GM23338 (cell line): ENCODE data around the gene MYCBPAP. TPM values are rescaled to one million over a fixed set of nuclear protein-coding genes. Genes with fewer than 3 reads are reported as not detected.

Experiments used
- ATAC-seq: fragments of 200-7000 bp; cut with Tn5 transposase; 3 replicates; pipeline ENCODE4 v1.9.1; 2020
- DNase-seq: peaks from one replicate; pipeline ENCODE4 v3.0.0-alpha.2; 2015; ENCODE audit warnings: low spot score
- H2AFZ ChIP-seq: fragments of 200-600 bp; sonication (generic); 2 replicates; pipeline ENCODE4 v1.8.0; 2016; ENCODE audit warnings: antibody characterized with exemption, mild to moderate bottlenecking, moderate library complexity
- H3F3A ChIP-seq: fragments of 200-600 bp; sonication (generic); replicated peaks from 2 replicates; pipeline ENCODE4 v1.8.0; 2017; ENCODE audit warnings: antibody characterized with exemption, mixed run types, low read depth
- H3K27ac ChIP-seq: fragments of 200-600 bp; sonication (generic); 2 replicates; pipeline ENCODE4 v1.6.1; 2016; ENCODE audit warnings: low read depth
- H3K27me3 ChIP-seq: fragments of 200-600 bp; sonication (generic); 2 replicates; pipeline ENCODE4 v1.8.0; 2016; ENCODE audit warnings: mild to moderate bottlenecking, mixed run types, moderate library complexity; ENCODE audit not compliant: insufficient read depth
- H3K36me3 ChIP-seq: fragments of 200-600 bp; sonication (generic); 2 replicates; pipeline ENCODE4 v1.8.0; 2016; ENCODE audit warnings: mild to moderate bottlenecking; ENCODE audit not compliant: insufficient read depth
- H3K4me1 ChIP-seq: fragments of 200-600 bp; sonication (generic); 2 replicates; pipeline ENCODE4 v1.8.0; 2016; ENCODE audit warnings: mild to moderate bottlenecking, moderate library complexity; ENCODE audit not compliant: insufficient read depth
- H3K4me2 ChIP-seq: fragments of 200-600 bp; sonication (generic); 2 replicates; pipeline ENCODE4 v1.7.1; 2017; ENCODE audit warnings: mixed run types
- H3K4me3 ChIP-seq: fragments of 200-600 bp; sonication (generic); 2 replicates; pipeline ENCODE4 v1.6.1; 2016; ENCODE audit warnings: mixed run types
- H3K79me2 ChIP-seq: fragments of 200-600 bp; sonication (generic); replicated peaks from 2 replicates; pipeline ENCODE4 v1.8.0; 2017; ENCODE audit warnings: mild to moderate bottlenecking; ENCODE audit not compliant: insufficient read depth
- H3K9me2 ChIP-seq: fragments of 200-600 bp; sonication (generic); 2 replicates; pipeline ENCODE4 v1.8.0; 2017; ENCODE audit not compliant: insufficient read depth
- H4K20me1 ChIP-seq: fragments of 200-600 bp; sonication (generic); replicated peaks from 2 replicates; pipeline ENCODE4 v1.8.0; 2017; ENCODE audit warnings: mild to moderate bottlenecking; ENCODE audit not compliant: insufficient read depth
- H3K27ac Mint-ChIP-seq: 2 replicates; pipeline ENCODE4 v1.8.0; 2020; ENCODE audit warnings: inconsistent platforms, mild to moderate bottlenecking, moderate library complexity, mixed read lengths
- H3K27me3 Mint-ChIP-seq: 3 replicates; pipeline ENCODE4 v1.8.0; 2022; ENCODE audit warnings: low read depth, mild to moderate bottlenecking, moderate library complexity, mixed read lengths, inconsistent platforms; ENCODE audit not compliant: insufficient read depth, poor library complexity
- H3K36me3 Mint-ChIP-seq: 3 replicates; pipeline ENCODE4 v1.8.0; 2021; ENCODE audit warnings: low read depth, mild to moderate bottlenecking, inconsistent platforms, moderate library complexity, mixed read lengths
- H3K4me1 Mint-ChIP-seq: 3 replicates; pipeline ENCODE4 v1.8.0; 2020; ENCODE audit warnings: mild to moderate bottlenecking, inconsistent platforms, mixed read lengths
- H3K4me3 Mint-ChIP-seq: 3 replicates; pipeline ENCODE4 v1.8.0; 2021; ENCODE audit warnings: moderate library complexity, mild to moderate bottlenecking, inconsistent platforms, mixed read lengths
- H3K9me3 Mint-ChIP-seq: 3 replicates; pipeline ENCODE4 v1.8.0; 2020; ENCODE audit warnings: moderate library complexity, mild to moderate bottlenecking, inconsistent platforms, mixed read lengths
- CREB1 ChIP-seq: fragments of 250-450 bp; sonication (Bioruptor Pico); IDR thresholded peaks from 2 replicates; pipeline ENCODE4 v1.5.0; 2020; ENCODE audit warnings: low read depth, mild to moderate bottlenecking, moderate library complexity
- CTCF ChIP-seq, 2 experiments: fragments of 200-600 bp in 1 of 2; sonication (generic) in 1 of 2; conservative IDR thresholded peaks; 2 replicates each; pipeline versions ENCODE4 v1.5.1 to v1.6.1; 2016 to 2017; ENCODE audit warnings: antibody characterized with exemption in 2 of 2, low read depth in 2 of 2, mild to moderate bottlenecking in 2 of 2, moderate library complexity in 1 of 2
- ETS1 ChIP-seq: IDR thresholded peaks from 2 replicates; pipeline ENCODE4 v1.6.1; 2016; ENCODE audit warnings: antibody characterized with exemption
- EZH2phosphoT487 ChIP-seq: fragments of 200-600 bp; sonication (generic); IDR thresholded peaks from one replicate; pipeline ENCODE4 v1.8.1; 2018; ENCODE audit warnings: antibody characterized with exemption; ENCODE audit not compliant: unreplicated experiment
- JUNB ChIP-seq: IDR thresholded peaks from one replicate; pipeline ENCODE4 v1.6.1; 2016; ENCODE audit warnings: antibody characterized with exemption; ENCODE audit not compliant: unreplicated experiment
- NANOG ChIP-seq: IDR thresholded peaks from 2 replicates; pipeline ENCODE4 v1.6.1; 2016; ENCODE audit warnings: antibody characterized with exemption, borderline replicate concordance
- POLR2AphosphoS5 ChIP-seq: IDR thresholded peaks from 2 replicates; pipeline ENCODE4 v1.6.1; 2016; ENCODE audit warnings: antibody characterized with exemption, low read depth
- REST ChIP-seq: IDR thresholded peaks from one replicate; pipeline ENCODE4 v1.6.1; 2018; ENCODE audit warnings: antibody characterized with exemption; ENCODE audit not compliant: unreplicated experiment
- STAT1 ChIP-seq: IDR thresholded peaks from one replicate; pipeline ENCODE4 v1.6.1; 2016; ENCODE audit warnings: antibody characterized with exemption; ENCODE audit not compliant: unreplicated experiment
- ZNF331 ChIP-seq: fragments of 250-450 bp; sonication (Bioruptor Pico); IDR thresholded peaks from 2 replicates; pipeline ENCODE4 v1.5.0; 2020; ENCODE audit warnings: low read depth, mild to moderate bottlenecking, moderate library complexity
- polyA plus RNA-seq: library from polyadenylated mRNA; unstranded; fragments of >200 nt; fragmentation: Nextera tagmentation; extraction: Ambion mirVana; gene quantifications from 2 replicates; pipeline ENCODE4 v1.2.1, GENCODE V29; 2016
- total RNA-seq: library from RNA; depleted of rRNA; stranded (reverse); fragments of >200 nt; shearing (Covaris generic); gene quantifications from 2 replicates; pipeline ENCODE4 v1.2.3, GENCODE V29; 2014

Gene MYCBPAP
- total and polyA plus RNA-seq, 2 experiments from 2014 or later: 0.63 to 1.7 TPM

- Mint-ChIP-seq H3K4me1 (peaks cover 14% of the 10 kb centered on the region), H3K27ac (no peak overlapping the region), H3K4me3 (no peak overlapping the region), H3K27me3 (peaks cover 20% of the 10 kb centered on the region), H3K36me3 (no peaks in the 10 kb centered on the region; the same call in 2 of the 3 replicates), H3K9me3 (no peaks in the 10 kb centered on the region)
- H3K9me2 ChIP-seq: no peaks in the 10 kb centered on the region
- no peak overlapping the region for H3K4me3 ChIP-seq
- no peak overlapping the region for H3K4me2 ChIP-seq
- TF ChIP-seq EZH2phosphoT487 (no peak), POLR2AphosphoS5 (no peak), STAT1 (no peak), CTCF (conservative IDR thresholded peaks at IDR 0.05; ENCODE audit: low read depth in 2 of 2) (no peak), NANOG (no peak), ETS1 (no peak), CREB1 (CRISPR knock-in tag) (no peak), REST (no peak), JUNB (no peak), ZNF331 (CRISPR knock-in tag) (no peak)
- no peak overlapping the region for H2AFZ ChIP-seq
- peaks cover 26% of the 10 kb centered on the region for H3K27me3 ChIP-seq
- no peaks in the 10 kb centered on the region for H3K79me2 ChIP-seq
- H3K36me3 ChIP-seq: no peaks in the 10 kb centered on the region
- no peaks in the 10 kb centered on the region; the same call in 1 of the 2 replicates for H4K20me1 ChIP-seq
- DNase-seq (no peak), ATAC-seq (no peak)
- no peak overlapping the region for H3K27ac ChIP-seq
- 0 out of 2 replicates have a peak, but pooled peaks cover 6% of the 10 kb centered on the region for H3F3A ChIP-seq
- H3K4me1 ChIP-seq: peaks cover 5% of the 10 kb centered on the region; the same call in 1 of the 2 replicates
Observed at GRCh38 chr17:50554201-50554600, 46.0 kb downstream of the MYCBPAP start.

- Histone ChIP-seq H3K4me1 (peaks cover 5% of the 10 kb centered on the region; the same call in 1 of the 2 replicates), H3K27me3 (peaks cover 39% of the 10 kb centered on the region), H3K9me2 (no peaks in the 10 kb centered on the region), H3K36me3 (no peaks in the 10 kb centered on the region), H4K20me1 (no peaks in the 10 kb centered on the region; the same call in 1 of the 2 replicates), H3F3A (0 out of 2 replicates have a peak, but pooled peaks cover 9% of the 10 kb centered on the region), H3K79me2 (no peaks in the 10 kb centered on the region), H3K4me2 (no peak overlapping the region), H2AFZ (no peak overlapping the region), H3K27ac (no peak overlapping the region), H3K4me3 (no peak overlapping the region)
- no peak for DNase-seq
- Mint-ChIP-seq H3K4me1 (peaks cover 11% of the 10 kb centered on the region), H3K9me3 (no peaks in the 10 kb centered on the region), H3K4me3 (no peak overlapping the region), H3K27me3 (peaks cover 22% of the 10 kb centered on the region), H3K36me3 (no peaks in the 10 kb centered on the region), H3K27ac (no peak overlapping the region)
- no peak for ATAC-seq
- no peak for TF ChIP-seq POLR2AphosphoS5
- TF ChIP-seq EZH2phosphoT487: no peak
- no peak for TF ChIP-seq STAT1
- no peak for TF ChIP-seq NANOG
Observed at GRCh38 chr17:50556803-50557202, 48.6 kb downstream of the MYCBPAP start.
